SKM-1 treated with dmso at 0.1 percent for 144 hours (cell line): ENCODE results near the gene PLXNB2.

Source experiments
- DNase-seq: peaks from one replicate; lab custom pipeline; 2025; ENCODE audit not compliant: unreplicated experiment; lab: John Stamatoyannopoulos, UW

Gene PLXNB2

DNA sequence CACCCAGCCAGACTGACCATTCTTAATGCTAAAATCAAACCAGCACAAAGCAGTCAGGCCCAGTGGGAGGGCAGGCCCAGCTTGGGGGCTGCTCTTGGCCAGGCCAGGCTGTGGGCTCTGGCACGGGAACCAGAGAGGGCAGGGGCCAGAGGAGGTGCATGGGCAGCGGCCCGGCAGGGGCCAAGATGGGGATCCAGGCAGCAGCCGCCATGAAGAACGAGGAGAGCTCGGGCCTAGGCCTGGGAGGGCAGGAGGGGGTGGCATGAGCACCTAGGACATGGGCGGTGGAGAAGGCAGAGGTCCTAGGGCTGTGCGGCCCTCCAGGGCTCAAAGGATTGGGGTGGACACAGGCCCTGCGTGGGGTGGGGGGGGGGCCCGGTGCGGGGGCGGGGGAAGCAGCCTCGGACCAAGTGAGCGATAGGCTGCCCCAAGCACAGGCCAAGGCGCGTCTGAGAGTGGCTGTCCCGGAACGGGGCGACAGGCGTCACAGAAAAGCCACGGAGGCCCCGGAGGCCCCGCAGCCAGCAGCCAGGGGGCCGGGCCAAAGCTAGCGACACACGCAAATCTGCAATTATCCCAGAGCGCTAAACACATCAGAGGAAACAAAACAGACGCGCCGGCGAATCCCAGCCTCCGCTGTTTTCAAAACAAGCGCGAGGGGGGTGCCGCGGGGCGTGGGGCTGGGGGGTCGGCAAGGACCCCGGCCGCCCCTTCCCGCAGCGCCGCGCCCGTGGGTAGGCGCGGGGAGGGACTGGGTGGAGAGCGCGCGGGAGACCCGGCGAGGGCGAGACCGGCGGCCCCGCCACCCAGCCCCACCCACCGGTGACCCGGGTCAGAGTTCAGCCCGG, 8.3 kb downstream of the PLXNB2 start:
- DNase-seq = no peak

DNA sequence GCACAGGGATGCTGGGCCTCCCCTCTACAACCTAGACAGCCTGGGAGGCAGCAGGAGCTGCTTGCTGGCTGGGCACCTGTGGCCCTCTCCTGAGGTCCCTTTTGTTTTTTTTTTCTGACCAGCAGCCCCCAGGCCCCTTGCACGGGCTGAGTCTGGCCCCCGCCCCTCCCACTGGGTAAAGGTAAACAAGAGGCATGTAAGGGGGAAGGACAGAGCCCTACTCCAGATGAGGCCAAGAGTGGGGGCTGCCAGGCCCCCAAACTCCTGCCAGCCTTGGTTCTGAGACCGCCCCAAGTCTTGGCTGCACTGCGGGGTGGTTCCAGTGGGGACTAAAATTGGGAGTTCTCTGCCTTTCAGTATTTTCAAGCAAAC, 9.2 kb downstream of the PLXNB2 start:
- no peak for DNase-seq

DNA sequence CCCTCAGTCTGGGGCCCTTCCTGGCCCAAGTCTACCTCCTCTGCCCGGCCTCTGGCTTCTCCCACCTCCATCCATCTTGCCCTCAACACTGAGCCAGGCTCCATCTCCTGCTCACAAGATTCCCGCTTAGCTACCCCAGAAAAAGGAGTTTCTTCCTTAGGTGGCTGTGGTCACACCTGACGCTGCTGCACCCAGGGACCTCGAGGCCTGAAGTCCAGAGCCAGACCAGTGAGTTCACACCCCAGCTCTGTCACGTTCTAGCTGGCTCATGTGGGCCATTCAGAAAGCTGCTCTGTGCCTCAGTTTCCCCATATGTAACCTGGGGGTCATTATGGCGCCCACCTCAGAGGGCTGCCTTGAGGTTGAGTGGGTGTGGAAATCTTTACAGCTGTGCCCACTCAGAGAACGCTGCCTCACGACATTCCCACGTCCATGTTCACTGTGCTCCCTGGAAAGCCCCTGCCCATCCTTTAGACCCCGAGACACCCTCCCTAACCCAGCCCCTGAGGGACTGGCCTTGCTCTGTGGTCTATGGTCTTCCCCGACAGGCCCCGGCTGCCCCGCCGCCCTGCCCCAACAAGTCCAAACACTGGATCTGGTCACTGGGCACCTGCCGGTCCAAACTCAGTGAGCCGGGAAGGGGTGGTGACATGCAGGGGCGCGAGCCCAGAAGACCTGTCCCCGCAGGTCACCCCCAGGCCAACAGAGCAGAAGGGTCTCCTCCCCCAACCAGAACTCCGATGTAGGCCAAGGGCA, 9.8 kb downstream of the PLXNB2 start:
- DNase-seq = no peak

DNA sequence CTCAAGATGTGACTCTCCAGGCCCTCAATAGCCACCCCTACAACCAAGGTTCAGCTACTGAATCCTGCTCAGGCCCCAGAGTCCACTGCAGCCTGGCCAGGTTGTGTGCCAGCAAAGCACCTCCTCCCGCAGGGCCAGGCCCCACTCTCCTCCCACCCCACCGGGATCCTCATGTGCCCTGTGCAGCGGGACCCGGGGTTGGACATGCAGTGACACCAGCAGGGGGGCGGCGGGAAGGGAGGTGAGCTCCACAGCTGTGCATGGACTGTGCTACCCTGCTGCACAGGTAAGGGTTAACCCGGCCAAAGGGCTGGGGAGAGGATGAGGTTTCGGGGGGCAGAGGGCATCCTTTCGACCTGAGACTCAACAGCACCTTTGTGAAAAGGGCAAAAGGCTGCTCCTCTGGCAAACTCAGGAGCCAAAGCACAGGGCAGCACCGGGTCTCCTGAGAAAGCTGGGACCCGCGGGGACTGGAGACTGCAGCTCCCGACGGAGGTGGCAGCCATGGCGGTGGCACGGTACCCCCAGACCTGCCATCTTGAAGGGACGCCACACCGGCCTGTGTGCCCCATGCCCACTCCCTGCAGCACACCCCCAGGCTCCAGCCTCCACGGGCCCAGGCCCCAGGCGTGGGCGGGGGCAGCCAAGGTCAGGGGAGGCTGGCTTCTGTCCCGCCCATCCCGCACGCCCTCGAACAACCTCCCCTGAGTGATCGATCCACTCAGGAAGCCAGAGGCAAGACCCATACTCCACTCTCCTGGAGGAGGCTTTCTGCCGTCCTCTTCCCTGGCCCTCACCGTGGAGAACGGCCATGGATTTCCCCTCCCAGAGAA, 10.6 kb downstream of the PLXNB2 start:
- DNase-seq = no peak

DNA sequence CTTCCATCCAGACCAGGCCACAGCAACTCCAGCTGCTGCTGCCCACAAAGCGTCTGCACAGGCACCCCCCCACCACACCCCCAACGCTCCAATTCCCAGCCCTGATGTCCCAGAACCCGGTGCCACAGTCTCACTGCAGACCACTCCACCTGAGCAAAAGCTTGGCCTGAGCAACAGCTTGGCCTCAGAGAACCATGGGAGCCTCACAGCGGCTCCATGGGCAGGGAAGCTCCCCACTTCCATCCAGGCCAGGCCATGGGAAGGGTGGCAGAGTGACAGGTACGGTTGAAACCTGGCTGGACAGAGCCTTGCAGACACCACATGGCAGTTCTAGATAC, 13.2 kb downstream of the PLXNB2 start:
- no peak for DNase-seq

DNA sequence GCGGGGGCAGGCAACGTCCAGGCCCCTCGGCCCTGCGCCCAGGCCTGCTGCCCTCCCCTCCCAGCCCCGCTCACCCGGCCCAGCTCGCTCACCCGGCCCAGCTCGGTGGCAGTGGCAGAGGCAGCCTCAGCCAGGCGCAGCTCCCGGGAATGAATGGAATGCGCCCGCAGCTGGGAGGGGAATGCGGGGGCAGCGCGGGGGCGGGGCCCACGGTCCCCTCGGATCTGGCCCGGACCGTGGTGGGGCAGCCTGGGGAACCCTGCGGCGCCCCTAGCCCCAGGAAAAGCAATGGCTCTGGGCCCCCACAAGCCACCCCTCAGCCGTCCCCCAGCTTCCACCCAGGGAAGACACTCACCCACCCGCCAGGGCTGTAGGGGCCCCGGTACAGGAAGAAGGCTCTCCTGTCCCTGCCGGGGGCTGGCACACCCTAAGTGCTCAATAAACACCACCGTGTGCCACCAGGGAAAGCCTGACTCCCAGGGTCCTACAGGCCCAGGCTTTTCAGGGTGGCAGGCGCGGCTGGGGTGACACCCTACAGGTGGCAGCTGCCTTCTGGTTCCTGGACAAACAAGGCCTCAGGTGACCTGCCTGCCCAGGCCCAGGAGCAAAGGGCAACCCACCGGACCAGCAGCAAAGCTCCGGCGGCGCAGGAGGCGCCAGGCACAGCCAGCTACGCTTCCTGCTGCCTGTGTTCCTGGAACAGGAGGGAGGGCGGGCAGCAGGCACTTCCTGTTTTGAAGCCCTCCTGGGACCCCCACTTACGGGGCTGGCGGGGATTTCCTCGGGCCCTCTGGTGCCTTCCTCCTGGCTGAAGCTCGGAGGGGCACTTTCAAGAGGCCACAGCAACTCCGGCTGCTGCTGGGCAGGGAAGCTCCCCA, 13.8 kb downstream of the PLXNB2 start:
- DNase-seq = no peak

DNA sequence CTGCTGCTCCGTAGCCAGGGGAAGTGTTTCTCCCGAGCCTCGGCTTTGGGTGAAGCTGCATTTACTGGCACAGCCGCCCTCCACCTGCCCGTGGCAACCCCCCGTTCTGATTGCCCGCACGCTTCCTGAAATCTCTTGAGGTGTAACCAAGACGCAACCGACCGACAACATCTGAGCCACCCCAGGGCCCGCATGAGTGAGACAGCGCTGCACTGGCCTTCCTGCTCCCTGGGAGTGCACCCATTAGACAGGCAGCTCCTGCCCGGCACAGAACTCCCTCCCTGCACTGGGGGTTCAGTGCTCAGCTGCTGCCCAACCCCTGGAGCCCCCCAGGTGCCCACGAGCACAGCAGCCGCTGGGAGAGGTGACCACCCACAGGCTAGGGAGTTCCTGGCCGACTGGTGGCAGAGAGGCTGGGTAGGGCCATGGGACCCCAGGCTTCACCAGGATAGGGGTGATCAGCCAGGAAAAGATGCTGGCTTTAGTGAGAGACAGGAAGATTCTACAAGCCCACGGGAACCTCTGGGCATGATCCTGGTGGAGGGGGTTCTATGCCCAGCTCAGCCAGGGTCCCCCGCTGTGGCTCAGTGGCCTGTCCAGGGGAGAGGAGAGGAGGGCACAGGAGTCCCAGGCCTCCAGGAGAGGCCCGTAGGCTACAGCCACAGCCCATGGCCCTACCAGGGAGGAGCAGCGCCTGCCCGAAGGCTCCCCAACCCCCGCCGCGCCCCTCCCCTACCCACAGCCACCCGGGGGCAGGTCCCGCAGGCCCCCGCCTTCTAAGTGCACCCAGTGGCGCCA, 14.6 kb downstream of the PLXNB2 start:
- no peak for DNase-seq

DNA sequence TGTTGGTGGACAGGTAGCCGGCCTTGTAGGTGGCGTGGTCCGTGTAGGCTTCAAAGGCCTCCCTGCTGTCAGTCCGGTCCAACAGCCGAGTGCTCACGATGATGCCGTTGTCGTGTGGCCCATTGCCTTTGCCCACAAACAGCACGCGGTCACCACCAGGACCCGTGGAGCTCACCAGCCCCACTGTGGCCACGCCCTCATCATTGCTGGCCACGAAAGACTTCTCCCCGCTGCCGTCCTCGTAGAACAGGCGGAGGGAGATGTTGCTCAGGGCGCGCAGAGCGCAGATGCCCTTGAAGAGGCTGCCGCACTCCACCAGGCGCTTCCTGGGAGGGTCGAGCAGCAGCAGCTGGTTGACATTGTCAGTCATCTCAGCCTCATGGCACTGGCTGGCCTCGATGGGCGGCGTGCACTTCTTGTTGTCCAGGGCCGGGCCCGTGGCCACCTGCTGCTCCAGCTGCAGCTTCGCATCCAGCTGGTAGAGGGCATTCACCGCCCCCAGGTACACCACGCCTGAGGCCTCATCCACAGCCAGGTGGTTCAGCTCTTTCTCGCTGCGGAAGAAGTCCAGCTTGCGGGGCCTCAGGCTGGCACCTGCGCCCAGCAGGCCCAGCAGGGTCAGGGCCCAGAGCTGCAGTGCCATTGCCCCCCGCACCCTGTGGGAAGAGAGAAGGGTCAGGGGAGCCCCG, 17.4 kb downstream of the PLXNB2 start:
- DNase-seq = no peak

DNA sequence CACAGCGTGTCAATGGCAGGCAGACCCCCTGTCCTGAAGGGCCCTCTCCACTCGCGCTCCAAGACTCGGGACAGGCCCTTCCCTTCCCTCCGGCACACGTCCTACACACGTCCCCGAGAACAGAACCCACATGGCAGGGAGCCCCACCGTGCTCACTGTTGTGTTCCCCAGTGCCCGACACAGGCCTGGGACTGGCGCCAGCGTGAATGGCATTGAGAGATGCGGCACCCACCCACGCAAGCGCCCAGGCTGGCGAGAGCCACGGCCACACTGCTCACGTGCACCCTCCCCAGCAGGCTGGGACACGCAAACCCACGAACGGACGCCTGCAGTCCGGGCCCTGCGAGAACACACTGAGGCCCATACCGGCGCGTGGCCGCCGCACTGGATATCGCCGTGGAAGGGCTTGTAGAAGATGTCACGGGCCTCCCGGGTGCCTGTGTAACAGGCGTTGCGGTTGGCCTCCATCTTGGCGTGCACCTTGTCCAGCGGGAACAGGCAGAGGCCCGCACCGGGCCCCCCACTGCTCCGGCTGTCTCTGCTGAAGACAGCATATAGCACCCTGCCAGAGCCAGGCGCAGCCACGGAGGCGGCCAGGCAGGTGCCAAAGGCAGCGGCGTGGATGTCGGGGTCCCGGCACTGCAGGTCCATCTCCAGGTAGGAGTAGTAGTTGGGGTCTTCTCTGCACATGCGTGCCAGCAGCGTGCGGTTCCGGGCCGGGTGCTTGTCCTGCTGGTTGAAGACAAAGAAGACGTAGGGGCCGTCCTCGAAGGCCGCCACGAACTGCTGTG, 18.1 kb downstream of the PLXNB2 start:
- DNase-seq = no peak

DNA sequence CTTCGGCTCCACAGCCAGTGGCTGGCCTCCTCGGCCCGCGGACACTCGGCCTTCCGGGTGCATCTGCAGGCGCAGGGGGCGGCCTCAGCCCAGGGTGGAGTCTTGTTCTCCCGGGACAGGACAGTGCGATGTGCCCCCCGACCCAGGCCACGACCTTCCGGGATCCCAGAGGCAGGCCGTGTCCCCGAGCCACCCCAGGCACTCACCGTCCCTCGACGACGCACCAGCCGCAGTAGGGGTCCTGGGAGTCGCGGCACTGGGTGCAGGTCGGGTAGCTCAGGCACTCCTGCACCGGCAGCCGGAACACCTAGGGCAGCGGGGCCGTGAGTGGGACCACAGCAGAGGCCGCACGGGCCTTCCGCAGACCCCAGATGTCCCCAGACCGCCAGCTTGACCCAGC, 19.7 kb downstream of the PLXNB2 start:
- no peak for DNase-seq

DNA sequence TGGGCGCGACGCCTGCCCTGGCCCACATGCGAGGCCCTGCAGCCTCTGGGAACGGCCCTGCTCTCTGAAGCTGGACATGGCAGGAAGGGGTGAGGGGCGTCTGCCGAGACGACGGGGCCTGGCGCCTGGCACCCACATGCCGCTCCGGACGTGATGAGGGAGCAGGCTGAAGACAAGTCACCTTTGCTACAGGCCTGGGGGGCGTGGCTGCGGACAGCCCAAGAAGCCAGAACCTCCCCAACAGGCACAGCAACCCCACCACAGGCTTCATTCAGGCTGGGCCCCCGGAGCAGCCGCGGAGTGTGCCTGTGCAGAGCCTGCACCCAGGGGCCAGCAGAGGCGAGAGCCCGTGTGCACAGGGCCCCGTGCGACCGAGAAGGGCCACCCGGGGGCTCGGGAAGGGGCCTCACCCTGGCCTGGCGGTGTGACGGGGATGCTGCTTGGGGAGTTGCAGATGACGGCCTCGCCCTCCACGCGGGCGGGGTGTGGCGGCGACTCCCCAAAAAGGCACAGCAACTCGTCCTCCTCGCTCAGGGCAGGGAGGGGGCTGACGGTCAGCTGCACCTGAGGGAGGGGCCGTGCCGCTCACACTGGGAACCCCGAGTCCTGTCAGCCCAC, 20.6 kb downstream of the PLXNB2 start:
- DNase-seq = no peak

DNA sequence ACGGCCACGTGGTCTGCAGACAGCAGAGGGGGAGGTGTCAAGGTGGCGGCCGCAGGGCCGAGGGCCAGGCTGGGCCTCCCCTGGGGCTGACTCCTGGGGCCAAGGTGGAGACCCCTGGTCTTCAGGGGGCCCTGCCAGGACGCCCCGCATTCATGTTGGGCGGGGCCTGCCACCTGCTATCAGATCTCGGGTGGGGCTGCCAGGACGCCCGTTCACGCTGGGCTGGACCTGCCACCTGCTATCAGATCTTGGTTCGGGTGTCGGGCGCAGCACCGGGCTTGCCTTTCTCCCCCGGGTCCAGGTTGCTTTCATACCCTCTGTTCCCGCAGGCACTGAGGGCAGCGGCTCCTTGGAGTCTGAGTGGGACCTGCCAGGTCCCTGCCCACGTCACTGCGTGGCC, 21.2 kb downstream of the PLXNB2 start:
- DNase-seq = no peak

DNA sequence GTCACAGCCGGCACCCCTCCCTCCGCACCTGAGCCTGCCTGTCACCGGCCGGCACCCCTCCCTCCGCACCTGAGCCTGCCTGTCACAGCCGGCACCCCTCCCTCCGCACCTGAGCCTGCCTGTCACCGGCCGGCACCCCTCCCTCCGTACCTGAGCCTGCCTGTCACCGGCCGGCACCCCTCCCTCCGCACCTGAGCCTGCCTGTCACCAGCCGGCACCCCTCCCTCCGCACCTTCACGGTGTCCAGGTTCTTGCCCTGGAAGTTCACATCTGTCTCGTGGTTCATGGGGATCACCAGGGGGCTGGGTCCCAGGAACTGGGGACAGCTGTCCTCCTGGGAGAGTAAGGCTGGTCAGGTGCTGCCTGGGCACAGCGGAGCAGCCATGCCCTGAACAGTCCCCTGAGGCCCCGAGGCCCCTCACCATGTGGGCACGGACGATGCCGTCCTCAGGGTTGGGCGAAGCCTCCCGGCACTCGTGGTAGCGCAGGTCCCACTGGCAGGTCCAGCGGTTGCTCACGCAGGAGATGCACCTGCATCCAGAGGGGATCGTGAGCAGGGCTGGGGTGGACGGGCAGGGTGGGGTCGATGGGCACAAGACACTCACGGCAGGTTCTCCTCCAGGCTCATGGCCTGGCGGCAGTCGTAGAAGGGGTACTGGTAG, 21.7 kb downstream of the PLXNB2 start:
- no peak for DNase-seq

DNA sequence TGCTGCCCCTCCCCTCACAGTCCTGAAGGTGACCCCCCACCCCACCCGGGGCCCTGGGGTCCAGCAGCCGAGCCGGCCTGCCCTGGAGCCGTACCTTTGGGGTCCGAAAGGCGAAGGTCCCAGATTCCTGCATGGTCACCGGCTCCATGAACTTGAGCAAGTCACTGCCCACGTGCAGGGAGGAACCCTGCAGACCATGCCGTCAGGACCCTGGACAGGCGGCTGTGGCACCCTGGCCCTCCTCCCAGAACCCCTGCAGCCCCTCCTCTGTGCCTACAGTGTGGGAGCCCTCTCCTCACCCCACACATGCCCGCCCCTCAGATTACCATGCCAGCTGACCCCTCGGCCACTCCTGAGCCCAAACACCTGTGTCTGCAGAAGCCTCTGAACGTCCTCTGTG, 23.0 kb downstream of the PLXNB2 start:
- no peak for DNase-seq

DNA sequence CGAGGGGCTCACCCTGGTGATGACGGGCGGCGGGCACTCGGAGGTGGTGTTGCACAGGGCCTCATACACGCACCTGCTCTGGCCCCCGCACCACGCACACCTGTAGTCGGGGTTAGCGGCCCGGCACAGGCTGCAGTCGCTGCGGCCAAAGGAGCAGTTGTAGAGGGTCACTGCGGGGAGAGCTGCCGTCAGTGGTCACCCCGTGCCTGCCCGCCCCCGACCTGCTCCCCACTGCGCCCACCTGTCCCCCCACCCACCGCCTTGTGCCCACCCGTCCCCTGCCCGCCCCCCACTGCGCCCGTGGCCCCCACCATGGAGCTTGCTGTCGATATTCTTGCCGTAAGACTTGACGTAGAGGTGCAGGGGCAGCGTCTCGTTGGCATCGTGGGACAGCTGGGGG, 23.6 kb downstream of the PLXNB2 start:
- no peak for DNase-seq

DNA sequence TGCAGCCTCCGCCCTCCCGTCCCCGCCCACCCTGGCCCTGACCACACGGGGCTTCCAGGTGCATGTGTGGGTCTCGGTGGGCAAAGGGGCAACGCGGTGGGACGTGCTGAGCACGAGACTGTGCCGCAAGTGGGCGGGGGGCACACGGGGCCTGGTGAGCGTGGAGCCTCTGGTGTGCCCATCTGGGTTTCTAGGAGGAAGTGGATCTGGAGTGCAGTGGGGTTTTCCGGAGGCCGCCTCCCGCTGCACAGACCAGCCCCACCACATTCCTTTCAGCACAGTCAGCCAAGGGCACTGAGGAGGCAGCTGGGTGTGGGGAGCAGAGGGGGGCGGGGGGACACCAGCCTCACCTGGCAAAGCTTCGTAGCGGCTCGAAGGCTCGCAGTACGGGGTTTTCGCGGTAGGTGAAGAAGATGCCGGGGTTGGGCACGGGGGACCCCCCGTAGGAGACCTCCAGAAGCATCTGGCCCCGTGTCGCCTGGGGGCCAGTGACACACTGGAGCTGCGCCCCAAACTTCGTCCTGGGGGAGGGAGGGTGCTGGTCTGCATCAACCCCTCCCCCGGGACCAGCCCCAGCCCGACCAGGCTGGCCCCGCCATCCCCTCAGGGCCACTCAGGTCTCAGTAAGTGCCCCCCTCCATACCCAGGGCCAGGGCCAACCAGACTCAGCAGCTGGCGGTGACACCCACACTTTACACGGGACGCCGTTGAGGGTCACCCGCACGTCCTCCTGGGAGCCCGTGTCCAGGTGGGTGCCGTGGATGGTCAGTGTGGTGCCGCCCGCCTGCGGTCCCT, 24.9 kb downstream of the PLXNB2 start:
- no peak for DNase-seq

DNA sequence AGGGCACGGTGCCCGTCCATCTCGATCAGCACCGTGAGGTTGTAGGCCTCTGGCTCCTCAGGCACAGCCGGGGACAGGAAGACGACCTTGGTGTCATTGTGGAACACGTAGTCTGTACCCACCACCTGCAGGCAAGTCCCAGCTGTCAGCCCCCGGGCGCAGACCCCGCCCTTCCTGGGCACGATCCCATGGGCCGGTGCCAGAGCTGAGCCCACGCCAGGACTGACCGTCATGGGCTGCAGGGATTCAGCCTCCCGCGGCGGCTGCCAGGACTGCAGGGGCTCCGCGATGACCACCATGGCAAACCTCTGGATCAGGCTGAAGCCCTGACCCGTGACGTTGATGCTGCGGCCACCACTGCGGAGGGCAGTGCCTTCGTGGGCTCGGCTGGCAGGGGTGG, 25.5 kb downstream of the PLXNB2 start:
- DNase-seq = no peak
